GM20431 (cell line): ENCODE measurements around the gene LAMA3.

Experiments used
- in situ Hi-C: fragments of 300-500 bp; cut with MseI, MboI; formaldehyde crosslinking; loops from one replicate; pipeline ENCODE4 v1.15.0; 2020; ENCODE audit warnings: low sequenced_read_pairs; ENCODE audit not compliant: unreplicated experiment

LAMA3 gene

GRCh38 chr18:23883277-23883790 is 194.1 kb downstream of the LAMA3 start:
- in situ Hi-C loops: no loop called here

GRCh38 chr18:23884681-23885375 is 195.6 kb downstream of the LAMA3 start:
- in situ Hi-C loops: no loop called here

DNA sequence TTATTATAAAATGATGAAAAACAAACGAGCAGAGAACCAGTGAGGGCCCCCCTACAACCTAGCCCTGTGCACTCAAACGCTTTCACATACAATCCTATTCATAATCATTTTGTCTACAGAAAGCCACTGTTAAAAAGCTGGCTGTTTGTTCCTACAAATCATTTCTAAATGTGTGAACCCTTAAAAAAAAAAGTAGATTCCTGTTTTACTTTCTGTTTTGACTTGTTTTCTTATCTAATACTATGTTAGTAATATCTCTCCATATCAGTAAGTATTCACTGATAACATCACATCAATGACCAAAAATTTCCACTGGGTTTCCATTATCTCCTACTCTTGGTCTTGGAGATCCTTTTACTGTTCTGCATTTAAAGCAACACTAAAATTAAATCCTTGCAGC is 196.5 kb downstream of the LAMA3 start:
- in situ Hi-C loops: no loop called here

DNA sequence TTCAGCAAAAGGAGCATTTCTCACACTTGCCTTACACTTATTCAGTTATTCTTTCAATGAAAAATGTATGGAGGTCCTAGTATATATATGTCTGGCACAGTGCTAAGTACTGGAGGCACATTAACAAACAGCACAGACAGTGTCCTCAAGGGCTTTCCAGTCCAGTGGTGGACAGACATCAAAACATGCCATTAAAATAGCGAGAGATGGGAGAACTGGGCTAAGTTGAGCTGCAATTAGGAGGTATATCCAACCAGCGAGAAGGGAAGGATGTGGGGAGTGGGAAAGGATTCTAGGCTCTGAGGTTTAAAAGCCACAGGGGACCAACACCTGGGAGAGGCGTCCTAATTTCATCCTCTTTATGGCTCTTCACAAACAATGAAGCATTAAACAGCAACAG is 197.8 kb downstream of the LAMA3 start:
- in situ Hi-C loops: no loop called here

DNA sequence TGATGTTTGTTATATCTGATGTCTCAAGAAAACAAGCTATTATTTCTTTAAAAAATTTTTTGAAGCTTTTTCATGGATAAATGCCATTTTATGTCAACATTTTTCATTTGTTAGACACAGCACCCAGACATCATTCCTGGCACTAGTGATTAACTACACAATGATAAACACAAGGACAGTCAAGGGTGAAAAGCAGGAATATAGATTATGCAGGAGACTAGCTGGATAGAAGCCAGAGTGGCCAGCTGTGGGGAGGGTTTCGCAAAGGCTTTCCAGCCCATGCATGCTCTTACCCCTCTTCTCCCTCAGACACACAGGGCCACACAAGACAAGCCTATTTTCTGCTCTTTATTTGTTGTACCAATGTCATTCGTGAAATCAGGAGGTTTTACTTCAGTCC is 198.2 kb downstream of the LAMA3 start:
- in situ Hi-C loops: no loop called here

- in situ Hi-C loops: no loop called here
Observed at GRCh38 chr18:23888881-23889280, 199.6 kb downstream of the LAMA3 start.

DNA sequence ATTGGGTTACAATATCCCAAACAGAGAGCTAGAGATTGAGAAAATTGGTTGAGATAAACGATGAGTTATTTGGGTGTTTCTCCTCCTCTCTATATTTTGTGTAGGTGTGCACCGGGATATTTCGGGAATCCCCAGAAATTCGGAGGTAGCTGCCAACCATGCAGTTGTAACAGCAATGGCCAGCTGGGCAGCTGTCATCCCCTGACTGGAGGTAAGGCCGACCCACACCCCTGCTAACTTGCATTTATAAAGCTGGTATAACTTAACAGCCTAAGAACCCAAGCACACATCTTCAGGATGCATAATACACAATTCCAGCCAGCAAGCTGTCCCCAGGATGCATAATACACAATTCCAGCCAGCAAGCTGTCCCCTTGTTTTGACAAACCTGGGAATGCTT is 200.7 kb downstream of the LAMA3 start:
- in situ Hi-C loops: no loop called here

GRCh38 chr18:23890589-23890988 is 201.3 kb downstream of the LAMA3 start:
- in situ Hi-C loops: no loop called here

DNA sequence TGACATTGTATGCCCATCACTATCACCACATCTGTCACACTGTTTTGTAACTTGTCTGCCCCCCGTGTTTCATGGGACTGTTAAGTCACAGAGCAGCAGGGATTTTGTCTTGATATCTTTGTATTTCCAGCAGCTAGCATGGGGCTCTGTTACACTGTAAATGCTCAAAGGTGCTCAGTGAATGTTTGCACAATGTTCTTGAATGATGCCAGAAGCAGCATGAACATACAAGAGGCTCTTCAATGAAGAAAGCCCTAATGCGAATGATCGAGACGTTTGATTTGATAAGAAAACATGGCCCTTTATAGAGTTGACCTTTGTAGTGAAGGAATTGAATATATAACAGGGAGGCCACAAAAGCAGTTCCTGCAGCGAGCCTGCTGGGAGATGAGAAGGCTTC is 204.4 kb downstream of the LAMA3 start:
- in situ Hi-C loops: no loop called here

DNA sequence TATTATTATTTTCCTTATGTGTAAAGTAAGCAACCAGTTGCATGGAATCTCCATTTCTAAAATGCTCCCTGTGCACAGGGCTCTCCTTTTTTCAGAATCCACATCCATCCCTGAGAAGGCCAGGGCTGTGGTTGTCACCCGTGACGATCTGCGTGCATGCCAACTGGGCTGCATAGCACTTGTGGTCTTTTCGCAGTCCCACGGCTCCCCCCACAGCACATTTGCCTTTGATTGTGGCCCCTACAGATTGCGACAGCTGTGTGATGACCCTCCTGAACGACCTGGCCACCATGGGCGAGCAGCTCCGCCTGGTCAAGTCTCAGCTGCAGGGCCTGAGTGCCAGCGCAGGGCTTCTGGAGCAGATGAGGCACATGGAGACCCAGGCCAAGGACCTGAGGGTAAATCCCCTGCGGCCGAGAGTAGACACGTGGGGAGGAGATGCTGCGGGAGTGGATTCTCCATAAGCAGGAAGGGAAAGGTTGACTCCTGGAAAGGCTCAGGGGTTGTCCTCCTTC is 205.5 kb downstream of the LAMA3 start:
- in situ Hi-C loops: no loop called here

DNA sequence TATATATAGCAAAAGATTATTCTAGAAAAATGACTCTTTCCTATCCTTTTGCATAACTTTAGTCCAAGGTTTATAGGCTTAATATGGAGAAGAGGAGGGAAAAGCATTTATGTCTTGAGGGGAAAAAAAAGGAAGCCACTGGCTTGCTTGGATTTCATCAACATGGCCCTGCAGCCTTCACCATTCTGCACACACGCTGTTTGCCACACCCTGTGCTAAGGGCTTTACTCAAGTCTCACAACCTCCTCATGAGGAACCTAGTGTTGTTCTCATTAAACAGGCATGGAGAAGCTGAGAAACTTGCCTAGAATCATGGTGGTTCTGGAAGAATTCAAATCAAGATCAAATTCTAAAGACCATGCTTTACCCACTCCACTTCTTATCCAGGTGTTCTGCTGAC is 208.0 kb downstream of the LAMA3 start:
- in situ Hi-C loops: no loop called here

GRCh38 chr18:23897733-23898132 is 208.5 kb downstream of the LAMA3 start:
- in situ Hi-C loops: no loop called here

GRCh38 chr18:23900994-23901393 is 211.7 kb downstream of the LAMA3 start:
- in situ Hi-C loops: loop anchor here (25.0 kb wide), 1 partner anchor 211 kb away; no protein-coding TSS in a partner anchor

DNA sequence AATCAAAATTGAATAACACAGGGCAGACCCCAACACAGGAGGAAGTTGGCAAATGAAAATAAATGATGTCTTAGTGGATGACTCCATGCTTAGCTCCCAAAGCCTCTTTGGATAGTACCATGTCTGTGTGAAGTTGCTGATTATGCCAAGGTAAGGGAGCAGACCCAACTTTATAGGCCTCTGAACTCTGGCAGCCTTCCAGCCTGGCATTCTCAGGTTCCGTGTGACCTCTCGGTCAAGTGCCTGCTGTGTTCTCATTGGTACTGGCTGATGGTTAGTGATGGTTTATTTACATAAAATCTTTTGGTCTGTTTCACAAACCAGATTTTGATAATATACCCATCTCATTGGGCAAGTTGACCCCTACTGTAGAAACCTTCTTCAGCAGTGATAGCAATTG is 213.1 kb downstream of the LAMA3 start:
- in situ Hi-C loops: loop anchor here (25.0 kb wide), 1 partner anchor 210 kb away; no protein-coding TSS in a partner anchor

- in situ Hi-C loops: loop anchor here (25.0 kb wide), 1 partner anchor 208 kb away; no protein-coding TSS in a partner anchor
Observed at GRCh38 chr18:23903971-23904370, 214.7 kb downstream of the LAMA3 start.

GRCh38 chr18:23906658-23907057 is 217.4 kb downstream of the LAMA3 start:
- in situ Hi-C loops: loop anchor here (25.0 kb wide), 1 partner anchor 206 kb away; no protein-coding TSS in a partner anchor

DNA sequence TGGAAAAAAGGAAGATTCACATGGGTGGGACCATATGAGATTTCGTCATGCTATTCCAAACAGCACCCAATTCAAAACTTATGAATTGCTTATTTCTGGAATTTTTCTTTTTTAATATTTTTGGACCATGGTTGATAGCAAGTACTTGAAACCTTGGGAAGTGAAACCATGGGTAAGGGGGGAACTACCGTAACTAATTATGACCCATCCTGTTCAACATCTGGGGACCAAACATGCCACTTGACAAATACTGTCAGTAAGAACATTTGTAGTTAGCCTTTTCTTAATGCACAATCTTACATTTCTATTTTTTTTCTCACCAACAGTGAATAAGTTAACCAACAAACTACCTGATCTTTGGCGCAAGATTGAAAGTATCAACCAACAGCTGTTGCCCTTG is 219.6 kb downstream of the LAMA3 start:
- in situ Hi-C loops: loop anchor here (25.0 kb wide), 1 partner anchor 203 kb away; no protein-coding TSS in a partner anchor

GRCh38 chr18:23910032-23910431 is 220.8 kb downstream of the LAMA3 start:
- in situ Hi-C loops: loop anchor here (25.0 kb wide), 1 partner anchor 202 kb away; no protein-coding TSS in a partner anchor

DNA sequence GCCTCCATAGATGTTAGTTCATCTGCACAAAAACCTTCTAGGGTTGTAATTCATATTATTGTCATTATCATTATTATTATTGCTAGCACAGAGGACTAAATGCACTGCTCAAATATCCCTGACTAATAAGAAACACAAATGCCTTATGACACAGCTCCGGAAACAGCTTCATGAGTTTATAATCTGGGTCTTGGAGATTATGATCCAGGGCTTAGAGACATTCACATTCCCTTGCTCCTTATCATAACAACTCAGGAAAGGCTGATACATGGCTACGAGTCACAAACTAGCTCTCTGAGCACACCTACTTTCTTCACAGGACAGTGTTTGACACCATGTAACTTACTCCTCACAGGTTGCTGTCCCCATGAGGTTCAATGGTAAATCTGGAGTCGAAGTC is 223.1 kb downstream of the LAMA3 start:
- in situ Hi-C loops: loop anchor here (25.0 kb wide), 1 partner anchor 200 kb away; no protein-coding TSS in a partner anchor

GRCh38 chr18:23916338-23916737 is 227.1 kb downstream of the LAMA3 start:
- in situ Hi-C loops: loop anchor here (25.0 kb wide), 1 partner anchor 196 kb away; no protein-coding TSS in a partner anchor

DNA sequence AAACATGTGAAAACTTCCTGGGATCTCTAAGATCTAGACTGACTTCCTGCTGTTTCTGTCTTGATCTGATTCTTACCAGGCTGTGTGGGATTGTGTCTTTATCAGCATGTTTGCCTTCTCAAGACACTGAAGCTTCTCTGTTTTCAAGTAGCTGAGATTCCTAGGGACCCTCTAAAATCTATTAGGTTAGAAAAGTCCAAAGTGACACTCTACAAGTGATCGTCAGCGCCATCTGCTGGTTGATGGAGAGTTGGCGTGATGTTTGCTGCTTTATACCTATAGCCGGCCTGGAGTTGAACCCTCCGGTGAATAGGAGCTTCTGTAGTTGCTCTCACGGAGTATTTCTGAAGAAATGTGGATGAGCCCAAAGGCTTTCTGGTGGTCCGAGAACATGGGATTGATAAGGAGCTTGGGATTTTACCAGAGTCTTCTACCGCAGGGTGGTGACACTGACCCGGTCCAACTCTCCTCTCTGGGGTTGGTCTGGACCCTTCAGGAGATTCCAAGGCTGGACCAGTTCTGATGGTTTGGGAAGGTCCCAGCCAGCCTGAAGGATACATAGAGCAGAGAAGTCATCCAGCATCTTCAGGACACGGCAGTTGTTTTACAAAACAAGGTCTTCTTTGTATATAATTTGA is 229.3 kb downstream of the LAMA3 start:
- in situ Hi-C loops: loop anchor here (25.0 kb wide), 1 partner anchor 194 kb away; no protein-coding TSS in a partner anchor
